ENCODE results near the gene KREMEN2.
"Not testable (repeated sequence)": the region's sequence is repeated elsewhere in the genome, so short reads cannot be mapped to it uniquely, and the experiment has no call there.

The KREMEN2 gene

GRCh38 chr16:2943716-2944115 is 20.4 kb upstream of the KREMEN2 start:
- DNase-seq, result not testable (repeated sequence)

GRCh38 chr16:2946649-2947048 is 17.4 kb upstream of the KREMEN2 start:
- DNase-seq, result no peak

GRCh38 chr16:2948807-2949704 is 15.0 kb upstream of the KREMEN2 start:
- DNase-seq, result no peak

GRCh38 chr16:2949705-2950352 is 14.2 kb upstream of the KREMEN2 start:
- DNase-seq, result no peak

- DNase-seq, result no peak
Measured at GRCh38 chr16:2950353-2950724, 13.7 kb upstream of the KREMEN2 start.

GRCh38 chr16:2950773-2951172 is 13.3 kb upstream of the KREMEN2 start:
- DNase-seq, result no peak

GRCh38 chr16:2952679-2953078 is 11.4 kb upstream of the KREMEN2 start:
- no peak for DNase-seq

- DNase-seq, result no peak
Measured at GRCh38 chr16:2953706-2954627, 10.1 kb upstream of the KREMEN2 start.

- DNase-seq, result no peak
Measured at GRCh38 chr16:2954656-2955381, 9.3 kb upstream of the KREMEN2 start.

GRCh38 chr16:2955438-2955778 is 8.7 kb upstream of the KREMEN2 start:
- DNase-seq, result no peak

- DNase-seq, result no peak
Measured at GRCh38 chr16:2955779-2956578, 8.1 kb upstream of the KREMEN2 start.

- DNase-seq, result no peak
Measured at GRCh38 chr16:2956579-2956956, 7.5 kb upstream of the KREMEN2 start.

GRCh38 chr16:2959206-2959605 is 4.9 kb upstream of the KREMEN2 start:
- no peak for DNase-seq

GRCh38 chr16:2960183-2961010 is 3.7 kb upstream of the KREMEN2 start:
- DNase-seq, result no peak

- DNase-seq, result no peak
Measured at GRCh38 chr16:2962334-2963073, 1.6 kb upstream of the KREMEN2 start.

- no peak for DNase-seq
Measured at GRCh38 chr16:2963074-2963722, 877 bp upstream of the KREMEN2 start.

- DNase-seq, result no peak
Measured at GRCh38 chr16:2964475-2965336, 631 bp downstream of the KREMEN2 start.

GRCh38 chr16:2966043-2966807 is 2.1 kb downstream of the KREMEN2 start:
- DNase-seq, result no peak

All from cortex of kidney (tissue), 1 donor.